Sigmoid colon (tissue), 7 donors: ENCODE results near the gene CDH23. TPM values are rescaled to one million over a fixed set of nuclear protein-coding genes. Genes with fewer than 3 reads are reported as not detected.

ENCODE experiments used
- DNase-seq: peaks from one replicate; pipeline ENCODE4 v3.0.0-alpha.2; 2019
- H3K27ac ChIP-seq, 4 donors: fragments of 200-600 bp; sonication (generic); one replicate each; pipeline ENCODE4 v1.5.1; 2016 to 2019; ENCODE audit warnings: mild to moderate bottlenecking in 1 of 4
- H3K27me3 ChIP-seq, 3 donors: fragments of 200-600 bp; sonication (generic); one replicate each; pipeline ENCODE4 v1.5.1; 2019; ENCODE audit warnings: mild to moderate bottlenecking in 1 of 3
- H3K36me3 ChIP-seq, 4 donors: fragments of 200-600 bp; sonication (generic); one replicate each; pipeline ENCODE4 v1.5.1; 2016 to 2019
- H3K4me1 ChIP-seq, 4 donors: fragments of 200-600 bp; sonication (generic); one replicate each; pipeline ENCODE4 v1.5.1; 2017 to 2019
- H3K4me3 ChIP-seq, 4 donors: fragments of 200-600 bp; sonication (generic); one replicate each; pipeline ENCODE4 v1.5.1; 2017 to 2019; ENCODE audit warnings: mild to moderate bottlenecking in 2 of 4, moderate library complexity in 1 of 4
- H3K9me3 ChIP-seq, 4 donors: fragments of 200-600 bp in 3 of 4; sonication (generic) in 3 of 4; one replicate each; pipeline versions ENCODE4 v1.5.1 to v1.6.1; 2013 to 2019
- EP300 ChIP-seq, 4 donors: sonication (generic); formaldehyde crosslinking; IDR thresholded peaks; one replicate each; pipeline ENCODE4 v1.6.1; 2017; ENCODE audit warnings: antibody characterized with exemption in 4 of 4
- POLR2A ChIP-seq, 2 donors: fragments of 450-650 bp; IDR thresholded peaks; one replicate each; pipeline ENCODE4 v1.6.1; 2016; ENCODE audit warnings: antibody characterized with exemption in 2 of 2, mild to moderate bottlenecking in 2 of 2, moderate library complexity in 2 of 2
- POLR2AphosphoS5 ChIP-seq, 4 donors: sonication (generic); formaldehyde crosslinking; IDR thresholded peaks; one replicate each; pipeline ENCODE4 v1.6.1; 2017; ENCODE audit warnings: antibody characterized with exemption in 4 of 4
- WGBS, 2 donors: extraction: QIAGEN DNeasy Blood & Tissue Kit; methylation state at CpG; one replicate each; pipeline ENCODE4 v1.1.7; 2013; 5-methylcytosine and 5-hydroxymethylcytosine counted together
- intact Hi-C: fragments of 100-400 bp; cut with DNase I; formaldehyde crosslinking; loops from one replicate; pipeline ENCODE4 v1.15.1; 2023
- polyA plus RNA-seq, 3 donors: library from polyadenylated mRNA; stranded (reverse); fragments of 200-250 nt; gene quantifications; one replicate each; pipeline ENCODE4 v1.2.3, GENCODE V29; 2013
- total RNA-seq, 4 donors: library from RNA; depleted of rRNA; stranded (reverse); fragments of >200 nt; gene quantifications; one replicate each; pipeline ENCODE4 v1.1.0, GENCODE V29; 2016
- TF ChIP-seq, protein P1 (sequence below), 4 experiments: fragments of 450-650 bp in 3 of 4; fragments of 200-600 bp in 1 of 4; IDR thresholded peaks; one replicate each; pipeline ENCODE4 v1.5.1; 2016 to 2019; ENCODE audit warnings: antibody characterized with exemption in 4 of 4, mild to moderate bottlenecking in 3 of 4, moderate library complexity in 2 of 4
- donor health status: healthy with polysubstance abuse.
- donor health status: Bipolar disorder and iron deficiency.
- donor health status: healthy.

CDH23 gene
- total and polyA plus RNA-seq, 7 donors = 1.5 to 7.2 (median 3.0) TPM

DNA sequence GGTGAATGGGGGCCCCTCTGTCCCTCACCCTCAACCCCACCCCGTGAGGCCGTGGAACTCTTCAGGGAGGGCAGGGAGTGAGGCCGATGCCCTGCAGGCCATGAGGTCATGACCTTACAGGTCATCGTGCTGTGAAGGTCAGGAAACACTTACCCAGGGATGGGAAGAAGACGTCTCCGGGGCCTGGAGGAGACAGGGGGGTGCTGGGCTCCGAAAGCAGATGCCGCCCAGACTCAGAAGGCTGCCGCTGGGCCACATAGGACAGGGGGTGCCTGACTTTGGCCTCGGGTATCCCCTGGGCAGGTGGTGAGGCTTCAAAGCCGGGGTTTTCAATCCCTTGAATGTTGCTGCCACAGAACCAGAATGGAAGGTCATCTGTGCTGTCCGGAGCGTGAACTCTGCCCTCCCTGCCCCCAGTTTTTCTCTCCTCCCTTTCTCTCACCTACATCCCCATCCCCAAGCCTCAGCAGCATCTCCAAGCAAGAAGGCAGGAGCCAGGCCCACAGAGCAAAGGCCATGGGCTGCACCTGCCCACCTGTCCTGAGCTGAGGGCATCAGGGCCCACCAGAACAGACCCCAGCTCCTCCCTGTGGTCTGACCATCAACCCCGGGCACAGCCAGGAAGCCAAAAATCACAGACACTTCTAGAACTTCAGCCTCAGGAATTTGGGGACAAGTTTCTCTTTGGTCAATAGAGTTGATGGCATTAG, 354.9 kb downstream of the CDH23 start:
- no peak for DNase-seq

DNA sequence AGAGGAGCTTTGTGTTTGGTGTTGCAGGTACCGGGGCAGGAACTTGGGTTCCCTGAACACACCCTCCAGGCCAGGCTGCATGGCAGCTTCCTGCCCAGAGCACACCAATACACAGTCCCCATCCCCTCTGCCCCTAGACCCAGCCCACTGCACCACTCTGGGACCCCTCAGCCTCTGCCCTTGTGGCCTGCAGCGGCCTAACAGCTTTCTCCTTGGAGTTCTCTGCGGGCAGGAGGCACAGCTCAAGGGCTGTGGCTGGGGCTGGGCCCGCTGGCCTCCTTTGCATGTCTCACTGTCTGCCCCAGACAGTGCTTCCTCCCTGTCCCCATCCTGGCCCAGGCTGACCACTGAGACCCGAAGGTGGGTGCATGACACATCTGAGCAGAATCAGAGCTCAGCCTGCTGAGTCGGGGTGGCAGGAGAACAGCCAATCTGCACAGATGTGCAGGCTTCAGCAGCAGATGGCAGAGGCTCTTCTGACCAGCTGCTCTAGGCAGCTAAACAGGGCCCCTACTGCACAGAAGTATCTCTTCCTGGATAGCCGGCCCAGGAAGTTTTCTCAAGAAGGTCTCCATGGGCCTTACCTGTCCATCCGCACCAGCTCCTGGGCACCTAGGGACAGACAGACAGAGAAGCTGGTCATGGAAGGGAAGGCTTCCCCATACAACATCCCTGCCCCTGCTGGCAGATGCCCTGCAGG, 355.8 kb downstream of the CDH23 start:
- TF ChIP-seq, protein P1, sequence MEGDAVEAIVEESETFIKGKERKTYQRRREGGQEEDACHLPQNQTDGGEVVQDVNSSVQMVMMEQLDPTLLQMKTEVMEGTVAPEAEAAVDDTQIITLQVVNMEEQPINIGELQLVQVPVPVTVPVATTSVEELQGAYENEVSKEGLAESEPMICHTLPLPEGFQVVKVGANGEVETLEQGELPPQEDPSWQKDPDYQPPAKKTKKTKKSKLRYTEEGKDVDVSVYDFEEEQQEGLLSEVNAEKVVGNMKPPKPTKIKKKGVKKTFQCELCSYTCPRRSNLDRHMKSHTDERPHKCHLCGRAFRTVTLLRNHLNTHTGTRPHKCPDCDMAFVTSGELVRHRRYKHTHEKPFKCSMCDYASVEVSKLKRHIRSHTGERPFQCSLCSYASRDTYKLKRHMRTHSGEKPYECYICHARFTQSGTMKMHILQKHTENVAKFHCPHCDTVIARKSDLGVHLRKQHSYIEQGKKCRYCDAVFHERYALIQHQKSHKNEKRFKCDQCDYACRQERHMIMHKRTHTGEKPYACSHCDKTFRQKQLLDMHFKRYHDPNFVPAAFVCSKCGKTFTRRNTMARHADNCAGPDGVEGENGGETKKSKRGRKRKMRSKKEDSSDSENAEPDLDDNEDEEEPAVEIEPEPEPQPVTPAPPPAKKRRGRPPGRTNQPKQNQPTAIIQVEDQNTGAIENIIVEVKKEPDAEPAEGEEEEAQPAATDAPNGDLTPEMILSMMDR (IDR thresholded peaks at IDR 0.05) = no peak
- TF ChIP-seq EP300 (IDR thresholded peaks at IDR 0.05) = no peak
- no peak for TF ChIP-seq POLR2A (IDR thresholded peaks at IDR 0.05)
- TF ChIP-seq POLR2AphosphoS5 (IDR thresholded peaks at IDR 0.05) = no peak
- peak overlapping the region in 3 of 4 donors; percentile 8 to 38 (median 33) for H3K27ac ChIP-seq
- no peaks in the 10 kb centered on the region for H3K27me3 ChIP-seq
- no peak for DNase-seq
- WGBS, 2 donors = 60 to 74% methylated on average over 8 of the region's 8 CpGs
- peaks cover 15 to 57% (median 42%) of the 10 kb centered on the region in 4 donors for H3K36me3 ChIP-seq
- no peak overlapping the region for H3K4me3 ChIP-seq
- no peaks in the 10 kb centered on the region for H3K9me3 ChIP-seq
- H3K4me1 ChIP-seq = peaks cover 0 to 61% (median 35%) of the 10 kb centered on the region in 4 donors
- intact Hi-C loops = no loop called here

More for the DNA sequence above, 354.9 kb downstream of the CDH23 start:
- intact Hi-C loops = no loop called here
- no peak overlapping the region for H3K4me3 ChIP-seq
- H3K4me1 ChIP-seq = peaks cover 0 to 69% (median 40%) of the 10 kb centered on the region in 4 donors
- H3K27ac ChIP-seq = peak overlapping the region in 1 of 4 donors; percentile 38
- no peaks in the 10 kb centered on the region for H3K27me3 ChIP-seq
- TF ChIP-seq POLR2A (IDR thresholded peaks at IDR 0.05) (no peak), POLR2AphosphoS5 (IDR thresholded peaks at IDR 0.05) (no peak), EP300 (IDR thresholded peaks at IDR 0.05) (no peak)
- TF ChIP-seq, protein P1 (IDR thresholded peaks at IDR 0.05) = no peak
- H3K36me3 ChIP-seq = peaks cover 15 to 57% (median 42%) of the 10 kb centered on the region in 4 donors
- 87 to 93% methylated on average over 14 of the region's 14 CpGs for WGBS, 2 donors
- no peaks in the 10 kb centered on the region for H3K9me3 ChIP-seq

DNA sequence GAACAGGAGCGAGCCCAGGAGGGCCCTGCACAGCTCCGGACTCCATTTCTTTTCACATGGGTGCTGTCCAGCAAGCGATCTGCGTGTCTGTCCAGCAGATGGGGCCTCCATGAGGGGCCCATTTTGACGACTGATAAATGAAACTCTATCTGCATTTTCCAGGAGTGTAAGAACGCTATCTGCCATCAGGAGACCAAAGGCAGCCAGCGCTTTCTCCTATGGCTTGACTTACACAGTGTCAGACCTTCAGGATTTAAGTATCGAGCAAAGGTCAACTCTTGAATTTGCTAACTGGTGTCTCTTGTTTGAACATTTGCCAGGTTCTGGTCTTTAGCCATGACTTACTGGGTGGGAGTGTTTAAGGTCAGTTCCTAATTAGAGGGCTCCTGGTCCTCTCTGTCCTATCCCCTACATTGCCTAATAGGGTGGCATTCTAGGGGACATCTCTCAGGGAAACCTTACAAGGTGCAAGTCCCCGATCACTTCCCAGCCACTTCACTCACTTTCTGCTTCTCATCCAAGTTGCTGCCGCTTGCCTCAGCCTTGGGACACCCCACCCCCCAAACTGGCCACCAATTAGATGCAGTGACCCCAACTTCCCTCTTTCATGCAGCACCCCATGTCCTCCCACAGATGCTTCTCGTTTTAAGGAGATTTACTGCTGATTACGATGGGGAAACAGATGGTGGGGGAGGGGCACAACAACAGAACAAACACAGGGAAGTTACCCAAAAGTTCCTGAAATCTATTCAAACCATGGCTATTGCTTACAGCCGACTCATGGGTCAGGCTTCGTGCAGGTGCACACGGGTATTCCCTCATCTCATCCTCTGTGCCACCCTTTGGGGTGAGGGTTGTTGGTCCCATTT, 356.6 kb downstream of the CDH23 start:
- Histone ChIP-seq H3K27ac (peak overlapping the region; percentile 21 to 60 (median 48)), H3K27me3 (no peaks in the 10 kb centered on the region), H3K9me3 (no peaks in the 10 kb centered on the region), H3K4me1 (peaks cover 0 to 53% (median 27%) of the 10 kb centered on the region in 4 donors), H3K36me3 (peaks cover 15 to 62% (median 45%) of the 10 kb centered on the region in 4 donors), H3K4me3 (no peak overlapping the region)
- 61 to 65% methylated on average over 15 of the region's 15 CpGs for WGBS, 2 donors
- intact Hi-C loops = no loop called here
- peak in 1 of 4 donors; percentile 60 for TF ChIP-seq EP300 (IDR thresholded peaks at IDR 0.05)
- TF ChIP-seq POLR2AphosphoS5 (IDR thresholded peaks at IDR 0.05) = peak in 2 of 4 donors; percentile 24 to 34
- TF ChIP-seq POLR2A (IDR thresholded peaks at IDR 0.05) = no peak
- TF ChIP-seq, protein P1 (IDR thresholded peaks at IDR 0.05) = no peak
- peak; percentile 84 for DNase-seq

DNA sequence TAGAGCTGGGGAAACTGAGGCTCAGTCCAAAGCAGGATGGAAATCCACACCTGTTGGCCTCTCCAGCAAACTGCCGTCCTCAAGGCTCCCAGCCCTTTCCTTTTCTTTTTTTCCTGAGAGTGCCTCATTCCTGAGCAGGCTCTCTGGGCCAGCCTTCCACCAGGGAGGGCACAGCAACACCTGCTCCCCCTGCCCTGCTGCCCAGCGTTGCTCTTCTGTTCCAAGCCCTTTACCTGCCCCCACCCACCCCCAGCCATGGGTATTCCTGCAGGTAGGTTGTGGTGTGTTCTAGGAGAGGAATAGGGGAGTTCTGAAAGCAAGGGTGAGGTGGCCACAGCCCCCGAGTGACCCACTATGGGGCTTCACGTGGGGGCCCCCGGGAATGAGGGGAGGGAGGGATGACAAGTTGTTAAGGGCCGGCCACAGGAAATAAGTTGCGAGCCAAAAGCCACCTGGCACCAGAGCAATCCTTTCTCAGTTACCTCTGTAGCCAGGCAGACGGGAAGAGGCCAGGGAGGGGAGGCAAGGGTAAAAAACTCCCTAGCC, 357.3 kb downstream of the CDH23 start:
- 48 to 52% methylated on average over 8 of the region's 8 CpGs for WGBS, 2 donors
- Histone ChIP-seq H3K27me3 (no peaks in the 10 kb centered on the region), H3K36me3 (peaks cover 15 to 69% (median 48%) of the 10 kb centered on the region in 4 donors), H3K4me1 (peaks cover 0 to 46% (median 20%) of the 10 kb centered on the region in 4 donors), H3K9me3 (no peaks in the 10 kb centered on the region), H3K4me3 (no peak overlapping the region), H3K27ac (peak overlapping the region; percentile 21 to 60 (median 48))
- DNase-seq = no peak
- TF ChIP-seq EP300 (IDR thresholded peaks at IDR 0.05) (no peak), POLR2A (IDR thresholded peaks at IDR 0.05) (no peak), POLR2AphosphoS5 (IDR thresholded peaks at IDR 0.05) (no peak)
- TF ChIP-seq, protein P1 (IDR thresholded peaks at IDR 0.05) = no peak
- intact Hi-C loops = no loop called here
